Measurements from ENCODE around the gene CIB4.

The CIB4 gene

GRCh38 chr2:26621469-26622199 lies 19.5 kb downstream of the CIB4 start:
- peak; percentile 58 for DNase-seq (ENCODE audit: low read depth)

- DNase-seq (ENCODE audit: low read depth): no peak
These were observed 21.0 kb downstream of the CIB4 start for GRCh38 chr2:26620031-26620605.

GRCh38 chr2:26619521-26619951 lies 21.6 kb downstream of the CIB4 start:
- DNase-seq (ENCODE audit: low read depth): no peak

- DNase-seq (ENCODE audit: low read depth): no peak
These were observed 22.1 kb downstream of the CIB4 start for GRCh38 chr2:26619096-26619495.

- DNase-seq (ENCODE audit: low read depth): no peak
These were observed 22.6 kb downstream of the CIB4 start for GRCh38 chr2:26618611-26619010.

- DNase-seq (ENCODE audit: low read depth): no peak
These were observed 23.5 kb downstream of the CIB4 start for GRCh38 chr2:26617588-26618083.

GRCh38 chr2:26616706-26617587 lies 24.2 kb downstream of the CIB4 start:
- no peak for DNase-seq (ENCODE audit: low read depth)

- DNase-seq (ENCODE audit: low read depth): no peak
These were observed 25.1 kb downstream of the CIB4 start for GRCh38 chr2:26615860-26616705.

- no peak for DNase-seq (ENCODE audit: low read depth)
These were observed 25.8 kb downstream of the CIB4 start for GRCh38 chr2:26615336-26615859.

GRCh38 chr2:26614216-26615138 lies 26.7 kb downstream of the CIB4 start:
- no peak for DNase-seq (ENCODE audit: low read depth)

- DNase-seq (ENCODE audit: low read depth): no peak
These were observed 27.6 kb downstream of the CIB4 start for GRCh38 chr2:26613241-26614215.

- no peak for DNase-seq (ENCODE audit: low read depth)
These were observed 28.5 kb downstream of the CIB4 start for GRCh38 chr2:26612522-26613240.

GRCh38 chr2:26612034-26612433 lies 29.1 kb downstream of the CIB4 start:
- no peak for DNase-seq (ENCODE audit: low read depth)

GRCh38 chr2:26610504-26611335 lies 30.4 kb downstream of the CIB4 start:
- DNase-seq (ENCODE audit: low read depth): no peak

GRCh38 chr2:26609839-26610277 lies 31.3 kb downstream of the CIB4 start:
- no peak for DNase-seq (ENCODE audit: low read depth)

GRCh38 chr2:26609205-26609631 lies 31.9 kb downstream of the CIB4 start:
- no peak for DNase-seq (ENCODE audit: low read depth)

GRCh38 chr2:26608557-26608956 lies 32.6 kb downstream of the CIB4 start:
- no peak for DNase-seq (ENCODE audit: low read depth)

All from iris pigment epithelial cell (primary cell).